Naive thymus-derived CD4-positive, alpha-beta T cell (primary cell): ENCODE measurements around the gene CT45A1. TPM values are rescaled to one million over a fixed set of nuclear protein-coding genes. Genes with fewer than 3 reads are reported as not detected.

Experiments used
- polyA plus RNA-seq, 2 donors: library from polyadenylated mRNA; unstranded; fragments of 300-500 nt; fragmentation: Illumina TruSeq; gene quantifications; one replicate each; pipeline ENCODE4 v1.2.3, GENCODE V29; 2021
- total RNA-seq, 6 experiments: library from RNA in 5 of 6; stranded (reverse) in 5 of 6; gene quantifications; 1 replicate in 5 of 6; 2 replicates in 1 of 6; pipeline ENCODE4 v1.2.3 and lab custom pipeline; 2021 to 2026

CT45A1 gene
- total and polyA plus RNA-seq, 7 experiments from 2014 or later = not detected

Other genes with a start within 250 kb of the CT45A1 start
- gene INTS6L, start 193.0 kb upstream of the CT45A1 start, total RNA-seq = 10 to 100 TPM; 31.0 to 46.8 (median 32.4) TPM
- 1 to 10 TPM; 5.9 to 9.2 TPM for gene INTS6L, start 193.0 kb upstream of the CT45A1 start, polyA plus RNA-seq
- gene CT45A3, start 54.6 kb downstream of the CT45A1 start, total RNA-seq = not detected
- gene CT45A3, start 54.6 kb downstream of the CT45A1 start, polyA plus RNA-seq = not detected
- not detected for gene CT45A5, start 71.9 kb downstream of the CT45A1 start, total RNA-seq
- not detected for gene CT45A5, start 71.9 kb downstream of the CT45A1 start, polyA plus RNA-seq
- not detected for gene CT45A6, start 89.1 kb downstream of the CT45A1 start, total RNA-seq
- not detected for gene CT45A6, start 89.1 kb downstream of the CT45A1 start, polyA plus RNA-seq
- not detected for gene CT45A2, start 106.4 kb downstream of the CT45A1 start, total RNA-seq
- gene CT45A2, start 106.4 kb downstream of the CT45A1 start, polyA plus RNA-seq = not detected
- gene CT45A7, start 123.6 kb downstream of the CT45A1 start, total RNA-seq = not detected
- gene CT45A7, start 123.6 kb downstream of the CT45A1 start, polyA plus RNA-seq = not detected
- gene CT45A8, start 140.9 kb downstream of the CT45A1 start, total RNA-seq = not detected
- gene CT45A8, start 140.9 kb downstream of the CT45A1 start, polyA plus RNA-seq = not detected
- not detected for gene CT45A9, start 158.2 kb downstream of the CT45A1 start, total RNA-seq
- not detected for gene CT45A9, start 158.2 kb downstream of the CT45A1 start, polyA plus RNA-seq
- gene CT45A10, start 179.8 kb downstream of the CT45A1 start, total RNA-seq = not detected
- gene CT45A10, start 179.8 kb downstream of the CT45A1 start, polyA plus RNA-seq = not detected
- not detected for gene SAGE1, start 180.1 kb downstream of the CT45A1 start, total RNA-seq
- gene SAGE1, start 180.1 kb downstream of the CT45A1 start, polyA plus RNA-seq = not detected